HCT116 (cell line): ENCODE data around the gene CASR. TPM values are rescaled to one million over a fixed set of nuclear protein-coding genes. Genes with fewer than 3 reads are reported as not detected.

ENCODE experiments used
- ATAC-seq: fragments of 200-7000 bp; cut with Tn5 transposase; 2 replicates; pipeline ENCODE4 v1.9.1; 2020; ENCODE audit warnings: mild to moderate bottlenecking, moderate library complexity
- BruUV-seq: library from RNA; stranded (reverse); fragments of 400-500 nt; replicated peaks from 2 replicates; lab custom pipeline; 2021; lab: Mats Ljungman, UMichigan
- CTCF ChIA-PET: fragments of 300-600 bp; sonication (Branson Sonifier 250); formaldehyde crosslinking; loops from one replicate; lab custom pipeline; 2021; ENCODE audit warnings: antibody characterized with exemption; lab: Charles Lee
- POLR2A ChIA-PET: fragments of 300-600, 350-600 bp; sonication (Branson Sonifier 250); formaldehyde crosslinking; loops from one replicate; lab custom pipeline; 2021; ENCODE audit warnings: antibody characterized with exemption; lab: Charles Lee
- RAD21 ChIA-PET, 2 experiments: fragments of 300-600 bp; sonication (Branson Sonifier 250); formaldehyde crosslinking; loops; one replicate each; lab custom pipeline; 2023; ENCODE audit warnings: low total read pairs in 2 of 2; ENCODE audit not compliant: uncharacterized antibody in 2 of 2, unreplicated experiment in 2 of 2, low non-redundant PET in 1 of 2; lab: Charles Lee
- DNase-seq: peaks from one replicate; pipeline ENCODE4 v3.0.0-alpha.2; 2010; ENCODE audit warnings: low read depth, low spot score
- H2AFZ ChIP-seq: fragments of 200-600 bp; shearing (Covaris generic), sonication (generic); 2 replicates; pipeline ENCODE4 v1.6.1; 2017; ENCODE audit warnings: low read depth, mixed run types, mixed read lengths, antibody characterized with exemption, low read length; ENCODE audit not compliant: poor library complexity, severe bottlenecking
- H3K27ac ChIP-seq: 2 replicates; pipeline ENCODE4 v1.5.1; 2012; ENCODE audit warnings: low read depth, low read length
- H3K27me3 ChIP-seq: fragments of 200-600 bp; sonication (generic); 2 replicates; pipeline ENCODE4 v1.6.1; 2016; ENCODE audit warnings: mixed run types, low read length, mixed read lengths; ENCODE audit not compliant: insufficient read depth
- H3K36me3 ChIP-seq, 2 experiments: fragments of 200-500 bp in 1 of 2; fragments of 200-600 bp in 1 of 2; sonication (Bioruptor generic) in 1 of 2; sonication (generic) in 1 of 2; 2 replicates each; pipeline versions ENCODE4 v1.5.1 to v1.6.1; 2014 to 2016; ENCODE audit warnings: low read length in 2 of 2, inconsistent platforms in 1 of 2, mixed read lengths in 1 of 2, mixed run types in 1 of 2; ENCODE audit not compliant: insufficient read depth in 2 of 2, control insufficient read depth in 1 of 2
- H3K4me1 ChIP-seq, 2 experiments: fragments of 200-600 bp in 1 of 2; sonication (generic) in 1 of 2; 2 replicates each; pipeline versions ENCODE4 v1.5.1 to v1.6.1; 2012 to 2017; ENCODE audit warnings: low read length in 2 of 2, inconsistent platforms in 1 of 2, mild to moderate bottlenecking in 1 of 2, mixed read lengths in 1 of 2, mixed run types in 1 of 2, moderate library complexity in 1 of 2; ENCODE audit not compliant: insufficient read depth in 2 of 2, control insufficient read depth in 1 of 2
- H3K4me2 ChIP-seq: fragments of 200-600 bp; sonication (generic); 2 replicates; pipeline ENCODE4 v1.6.1; 2017; ENCODE audit warnings: mixed run types, low read length, mixed read lengths
- H3K4me3 ChIP-seq, 2 experiments: fragments of 200-600 bp in 1 of 2; sonication (generic) in 1 of 2; replicated peaks in 1 of 2; 2 replicates each; pipeline ENCODE4 v1.5.1; 2011 to 2016; ENCODE audit warnings: low read length in 2 of 2, control low read depth in 1 of 2, low read depth in 1 of 2, mild to moderate bottlenecking in 1 of 2, mixed read lengths in 1 of 2, mixed run types in 1 of 2
- H3K79me2 ChIP-seq: fragments of 200-600 bp; sonication (generic); 2 replicates; pipeline ENCODE4 v1.6.1; 2017; ENCODE audit warnings: mild to moderate bottlenecking, mixed run types, low read length, moderate library complexity, mixed read lengths; ENCODE audit not compliant: insufficient read depth
- H3K9ac ChIP-seq: fragments of 200-600 bp; sonication (generic); 2 replicates; pipeline ENCODE4 v1.6.1; 2016; ENCODE audit warnings: low read length, mixed read lengths
- H3K9me2 ChIP-seq: fragments of 200-600 bp; sonication (generic), shearing (Covaris generic); 2 replicates; pipeline ENCODE4 v1.6.1; 2017; ENCODE audit warnings: mixed run types, mild to moderate bottlenecking, moderate library complexity; ENCODE audit not compliant: insufficient read depth
- H3K9me3 ChIP-seq, 2 experiments: fragments of 200-500 bp in 1 of 2; fragments of 200-600 bp in 1 of 2; sonication (Bioruptor generic) in 1 of 2; sonication (generic) in 1 of 2; 2 replicates each; pipeline ENCODE4 v1.6.1; 2014 to 2017; ENCODE audit warnings: low read length in 2 of 2, mixed read lengths in 2 of 2, inconsistent platforms in 1 of 2, low read depth in 1 of 2, mild to moderate bottlenecking in 1 of 2, mixed run types in 1 of 2, moderate library complexity in 1 of 2; ENCODE audit not compliant: control insufficient read depth in 1 of 2, insufficient read depth in 1 of 2
- H4K20me1 ChIP-seq: fragments of 200-600 bp; sonication (generic), shearing (Covaris generic); 2 replicates; pipeline ENCODE4 v1.6.1; 2017; ENCODE audit warnings: mixed run types, mild to moderate bottlenecking, moderate library complexity; ENCODE audit not compliant: insufficient read depth
- CBX3 ChIP-seq: IDR thresholded peaks from 2 replicates; pipeline ENCODE4 v1.6.1; 2012; ENCODE audit warnings: low read depth
- EGR1 ChIP-seq: IDR thresholded peaks from 2 replicates; pipeline ENCODE4 v1.6.1; 2012; ENCODE audit warnings: low read depth
- FOSL1 ChIP-seq: IDR thresholded peaks from 2 replicates; pipeline ENCODE4 v1.6.1; 2012; ENCODE audit warnings: low read depth
- JUND ChIP-seq: IDR thresholded peaks from 2 replicates; pipeline ENCODE4 v1.6.1; 2012
- POLR2A ChIP-seq: IDR thresholded peaks from 2 replicates; pipeline ENCODE4 v1.7.0; 2011; ENCODE audit warnings: borderline replicate concordance; ENCODE audit not compliant: insufficient read depth, insufficient read length; ENCODE audit errors: extremely low read depth
- SIN3A ChIP-seq: IDR thresholded peaks from 2 replicates; pipeline ENCODE4 v1.6.1; 2012; ENCODE audit warnings: low read depth
- SP1 ChIP-seq: IDR thresholded peaks from 2 replicates; pipeline ENCODE4 v1.6.1; 2012; ENCODE audit warnings: low read depth
- SRF ChIP-seq: IDR thresholded peaks from 2 replicates; pipeline ENCODE4 v1.6.1; 2012; ENCODE audit warnings: low read depth
- YY1 ChIP-seq: IDR thresholded peaks from 2 replicates; pipeline ENCODE4 v1.6.1; 2011; ENCODE audit warnings: low read length, low read depth, moderate library complexity, mild to moderate bottlenecking; ENCODE audit not compliant: insufficient replicate concordance; ENCODE audit errors: extremely low read depth
- ZFX ChIP-seq: fragments of 450-650 bp; IDR thresholded peaks from 2 replicates; pipeline ENCODE4 v1.6.1; 2017
- intact Hi-C: fragments of 100-400 bp; cut with micrococcal nuclease; formaldehyde crosslinking; loops from 2 replicates; pipeline ENCODE4 v1.10.0; 2022
- total RNA-seq: library from RNA; stranded (reverse); gene quantifications from one replicate; pipeline ENCODE4 v1.2.1, GENCODE V29; 2021; ENCODE audit not compliant: unreplicated experiment
- TF ChIP-seq, protein P1 (sequence below): IDR thresholded peaks from 2 replicates; pipeline ENCODE4 v1.6.1; 2012
- TF ChIP-seq, protein P2 (sequence below): IDR thresholded peaks from 2 replicates; pipeline ENCODE4 v1.6.1; 2012; ENCODE audit warnings: low read depth

CASR gene
- total RNA-seq, 1 experiment from 2014 or later: not detected

DNA sequence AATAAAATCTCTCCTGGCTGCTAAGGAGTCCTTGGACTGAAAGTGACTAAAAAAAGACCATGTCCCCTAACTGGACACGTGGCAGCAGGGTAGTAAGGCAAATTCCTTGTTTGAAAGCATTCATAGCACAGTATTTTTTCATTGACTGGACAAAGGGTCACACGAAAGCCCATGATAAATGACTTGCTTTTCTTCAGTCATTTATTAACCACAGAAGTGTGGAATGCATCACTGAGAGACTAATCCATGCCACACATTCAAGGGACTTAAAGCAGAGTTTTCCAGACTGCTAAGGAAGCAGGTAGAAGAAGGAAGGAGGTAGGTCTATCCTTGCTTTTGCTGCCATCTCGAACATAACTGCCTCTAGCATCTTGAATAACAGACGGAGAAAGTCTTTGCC, 31.2 kb downstream of the CASR start:
- ChIA-PET RAD21 (no interaction called here), CTCF (no interaction called here), POLR2A (no interaction called here)
- no peak for DNase-seq
- Histone ChIP-seq H3K36me3 (no peaks in the 10 kb centered on the region), H2AFZ (no peak overlapping the region), H3K9me2 (no peaks in the 10 kb centered on the region), H3K9ac (no peak overlapping the region), H3K4me2 (no peak overlapping the region), H3K9me3 (no peaks in the 10 kb centered on the region), H3K4me1 (no peaks in the 10 kb centered on the region), H3K27me3 (no peaks in the 10 kb centered on the region), H3K79me2 (no peaks in the 10 kb centered on the region), H3K4me3 (no peak overlapping the region), H3K27ac (no peak overlapping the region), H4K20me1 (no peaks in the 10 kb centered on the region)
- no peak for ATAC-seq
- BruUV-seq: no TSS peak
- intact Hi-C loops: no loop called here
- no peak for TF ChIP-seq ZFX
- TF ChIP-seq JUND: no peak
- TF ChIP-seq CBX3: no peak
- TF ChIP-seq SP1: no peak
- no peak for TF ChIP-seq EGR1
- TF ChIP-seq, protein P1, sequence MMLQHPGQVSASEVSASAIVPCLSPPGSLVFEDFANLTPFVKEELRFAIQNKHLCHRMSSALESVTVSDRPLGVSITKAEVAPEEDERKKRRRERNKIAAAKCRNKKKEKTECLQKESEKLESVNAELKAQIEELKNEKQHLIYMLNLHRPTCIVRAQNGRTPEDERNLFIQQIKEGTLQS: no peak
- no peak for TF ChIP-seq SIN3A
- TF ChIP-seq, protein P2, sequence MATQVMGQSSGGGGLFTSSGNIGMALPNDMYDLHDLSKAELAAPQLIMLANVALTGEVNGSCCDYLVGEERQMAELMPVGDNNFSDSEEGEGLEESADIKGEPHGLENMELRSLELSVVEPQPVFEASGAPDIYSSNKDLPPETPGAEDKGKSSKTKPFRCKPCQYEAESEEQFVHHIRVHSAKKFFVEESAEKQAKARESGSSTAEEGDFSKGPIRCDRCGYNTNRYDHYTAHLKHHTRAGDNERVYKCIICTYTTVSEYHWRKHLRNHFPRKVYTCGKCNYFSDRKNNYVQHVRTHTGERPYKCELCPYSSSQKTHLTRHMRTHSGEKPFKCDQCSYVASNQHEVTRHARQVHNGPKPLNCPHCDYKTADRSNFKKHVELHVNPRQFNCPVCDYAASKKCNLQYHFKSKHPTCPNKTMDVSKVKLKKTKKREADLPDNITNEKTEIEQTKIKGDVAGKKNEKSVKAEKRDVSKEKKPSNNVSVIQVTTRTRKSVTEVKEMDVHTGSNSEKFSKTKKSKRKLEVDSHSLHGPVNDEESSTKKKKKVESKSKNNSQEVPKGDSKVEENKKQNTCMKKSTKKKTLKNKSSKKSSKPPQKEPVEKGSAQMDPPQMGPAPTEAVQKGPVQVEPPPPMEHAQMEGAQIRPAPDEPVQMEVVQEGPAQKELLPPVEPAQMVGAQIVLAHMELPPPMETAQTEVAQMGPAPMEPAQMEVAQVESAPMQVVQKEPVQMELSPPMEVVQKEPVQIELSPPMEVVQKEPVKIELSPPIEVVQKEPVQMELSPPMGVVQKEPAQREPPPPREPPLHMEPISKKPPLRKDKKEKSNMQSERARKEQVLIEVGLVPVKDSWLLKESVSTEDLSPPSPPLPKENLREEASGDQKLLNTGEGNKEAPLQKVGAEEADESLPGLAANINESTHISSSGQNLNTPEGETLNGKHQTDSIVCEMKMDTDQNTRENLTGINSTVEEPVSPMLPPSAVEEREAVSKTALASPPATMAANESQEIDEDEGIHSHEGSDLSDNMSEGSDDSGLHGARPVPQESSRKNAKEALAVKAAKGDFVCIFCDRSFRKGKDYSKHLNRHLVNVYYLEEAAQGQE: no peak
- TF ChIP-seq FOSL1: no peak
- no peak for TF ChIP-seq POLR2A
- TF ChIP-seq YY1: no peak
- no peak for TF ChIP-seq SRF
